Effector memory CD4-positive, alpha-beta T cell (primary cell): ENCODE measurements around the gene PPP1R10.
A peak's percentile ranks its signal among the peaks of the same experiment; 100 is the strongest.
"Not testable (repeated sequence)": the region's sequence is repeated elsewhere in the genome, so short reads cannot be mapped to it uniquely, and the experiment has no call there.

Experiments
- DNase-seq, 3 donors: peaks; one replicate each; pipeline ENCODE4 v3.0.0-alpha.2; 2020
- H3K27ac ChIP-seq: 2 replicates; pipeline ENCODE4 v1.7.0; 2013; ENCODE audit warnings: mild to moderate bottlenecking, low read length, moderate library complexity; ENCODE audit not compliant: insufficient read depth, poor library complexity, severe bottlenecking
- H3K27me3 ChIP-seq: replicated peaks from 2 replicates; pipeline ENCODE4 v1.7.0; 2013; ENCODE audit warnings: mild to moderate bottlenecking, low read length; ENCODE audit not compliant: insufficient read depth, control insufficient read depth, poor library complexity, severe bottlenecking
- H3K36me3 ChIP-seq: 2 replicates; pipeline ENCODE4 v1.7.0; 2013; ENCODE audit warnings: mild to moderate bottlenecking, low read length, moderate library complexity; ENCODE audit not compliant: control insufficient read depth, insufficient read depth
- H3K4me1 ChIP-seq: 2 replicates; pipeline ENCODE4 v1.7.0; 2013; ENCODE audit warnings: low read length, mild to moderate bottlenecking; ENCODE audit not compliant: control insufficient read depth, insufficient read depth, poor library complexity, severe bottlenecking
- H3K4me3 ChIP-seq: 2 replicates; pipeline ENCODE4 v1.7.0; 2013; ENCODE audit warnings: low read length, low read depth, mild to moderate bottlenecking; ENCODE audit not compliant: insufficient read depth, poor library complexity, severe bottlenecking
- H3K9me3 ChIP-seq: 2 replicates; pipeline ENCODE4 v1.7.0; 2013; ENCODE audit warnings: mild to moderate bottlenecking, low read length, moderate library complexity; ENCODE audit not compliant: control insufficient read depth
- total RNA-seq, 3 donors: gene quantifications; one replicate each; lab custom pipeline; 2026; lab: John Stamatoyannopoulos, UW

PPP1R10 gene
- total RNA-seq = 99.8 to 274 (median 252) reads per million in 3 donors

DNA sequence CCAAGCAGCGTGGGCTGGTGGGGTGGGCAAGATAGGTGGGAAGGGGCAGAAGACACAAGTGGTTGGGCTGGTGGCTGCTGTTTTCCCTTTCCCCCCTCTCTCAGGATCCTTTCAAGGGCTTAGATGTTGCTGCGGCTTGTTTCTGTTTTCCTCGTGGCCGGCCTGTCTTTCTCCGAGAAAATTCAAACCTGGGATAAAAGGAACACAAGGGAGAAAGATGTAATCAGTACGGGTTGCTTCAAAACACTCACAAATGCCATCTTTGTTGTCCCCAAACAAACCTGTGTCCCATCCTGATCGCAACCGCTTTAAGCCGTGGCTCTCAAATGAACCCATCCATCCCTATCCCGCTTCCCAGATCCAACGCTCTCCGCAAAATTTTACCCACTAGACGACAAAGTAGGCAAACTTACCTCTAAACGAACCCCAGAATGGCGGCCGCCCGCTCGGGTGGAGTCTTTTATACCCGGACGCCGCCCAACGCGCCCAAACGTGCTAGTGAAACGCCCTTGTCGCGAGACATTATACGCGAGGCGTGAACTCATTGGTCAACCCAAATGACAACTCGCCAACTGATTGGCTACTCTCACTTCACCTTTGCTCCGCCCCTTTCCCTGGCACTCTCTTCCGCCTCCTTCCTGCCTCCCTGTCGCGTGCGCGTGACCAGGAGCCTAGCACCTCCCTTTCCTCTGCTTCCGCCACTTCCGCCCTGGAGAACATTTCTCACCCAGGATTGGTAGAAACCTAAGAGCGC, at the start of gene PPP1R10:
PPP1R10 (minus strand) TSS at position 433 of the 754 bp plus-strand sequence. CDS start 7,299 bp downstream, outside the sequence.
- DNase-seq = peak; percentile 98 to 99 (median 99)
- H3K27ac ChIP-seq = peak within 1 kb of the TSS; percentile 97
- H3K9me3 ChIP-seq = no peaks in the 10 kb centered on the region
- H3K27me3 ChIP-seq = no peaks in the 10 kb centered on the region
- peak within 1 kb of the TSS; percentile 95 for H3K4me3 ChIP-seq
- peaks cover 10% of the 10 kb centered on the region for H3K4me1 ChIP-seq
- H3K36me3 ChIP-seq = peaks cover 26% of the 10 kb centered on the region

DNA sequence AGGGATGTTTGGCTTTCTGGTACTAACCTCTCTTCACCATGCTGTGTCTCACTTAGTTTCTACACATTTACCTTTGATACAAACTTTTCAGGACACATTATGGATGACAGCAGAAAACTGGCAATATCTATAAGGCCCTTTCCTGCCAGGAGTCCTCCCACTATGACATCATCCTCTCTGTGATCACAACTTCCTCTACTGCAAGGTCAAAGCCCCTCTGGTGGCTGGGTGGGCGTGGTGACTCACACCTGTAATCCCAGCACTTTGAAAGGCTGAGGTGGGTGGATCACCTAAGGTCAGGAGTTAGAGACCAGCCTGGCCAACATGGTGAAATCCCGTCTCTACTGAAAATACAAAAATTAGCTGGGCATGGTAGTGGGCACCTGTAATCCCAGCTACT, 49.3 kb upstream of the PPP1R10 start:
- H3K9me3 ChIP-seq, H3K4me3 ChIP-seq, H3K27ac ChIP-seq, DNase-seq, H3K4me1 ChIP-seq, H3K27me3 ChIP-seq: not testable (repeated sequence)
- peaks cover 62% of the 10 kb centered on the region for H3K36me3 ChIP-seq

- Histone ChIP-seq H3K27me3 (no peaks in the 10 kb centered on the region), H3K9me3 (no peaks in the 10 kb centered on the region), H3K4me1 (no peaks in the 10 kb centered on the region), H3K27ac (no peak overlapping the region), H3K4me3 (no peak overlapping the region), H3K36me3 (peaks cover 60% of the 10 kb centered on the region)
- DNase-seq = no peak
These were observed 48.1 kb upstream of the PPP1R10 start for GRCh38 chr6:30664994-30665767.

- DNase-seq, H3K27ac ChIP-seq, H3K9me3 ChIP-seq, H3K4me1 ChIP-seq, H3K27me3 ChIP-seq, H3K4me3 ChIP-seq: not testable (repeated sequence)
- peaks cover 78% of the 10 kb centered on the region for H3K36me3 ChIP-seq
These were observed 40.9 kb upstream of the PPP1R10 start for GRCh38 chr6:30657922-30658321.

DNA sequence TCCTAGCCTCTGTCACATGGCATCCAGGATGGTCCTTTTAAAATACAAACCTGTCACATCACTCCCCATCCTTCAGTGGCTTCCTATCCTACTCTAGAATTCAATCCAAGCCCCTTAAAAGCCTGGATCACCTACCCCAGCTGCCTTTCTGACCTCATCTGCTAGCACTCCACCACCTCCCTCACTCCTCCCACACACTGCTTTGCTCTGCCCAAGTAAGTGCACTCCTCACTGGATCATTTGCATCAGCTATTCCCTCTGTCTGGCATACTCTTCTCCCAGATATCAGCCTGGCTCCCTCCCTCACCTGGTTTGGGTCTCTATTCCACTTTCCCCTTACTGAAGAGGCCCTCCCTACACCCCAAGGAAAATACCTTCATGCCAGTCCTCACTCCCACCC, 40.4 kb upstream of the PPP1R10 start:
- Histone ChIP-seq H3K36me3 (peaks cover 78% of the 10 kb centered on the region), H3K4me1 (no peaks in the 10 kb centered on the region), H3K9me3 (no peaks in the 10 kb centered on the region), H3K4me3 (no peak overlapping the region), H3K27me3 (no peaks in the 10 kb centered on the region), H3K27ac (no peak overlapping the region)
- DNase-seq = no peak

- H3K27ac ChIP-seq = no peak overlapping the region
- peaks cover 78% of the 10 kb centered on the region for H3K36me3 ChIP-seq
- no peaks in the 10 kb centered on the region for H3K9me3 ChIP-seq
- DNase-seq = no peak
- H3K4me3 ChIP-seq = no peak overlapping the region
- H3K27me3 ChIP-seq = no peaks in the 10 kb centered on the region
- H3K4me1 ChIP-seq = no peaks in the 10 kb centered on the region
These were observed 39.5 kb upstream of the PPP1R10 start for GRCh38 chr6:30656513-30656912.

- no peak overlapping the region for H3K4me3 ChIP-seq
- no peak for DNase-seq
- H3K4me1 ChIP-seq = no peaks in the 10 kb centered on the region
- H3K36me3 ChIP-seq = peaks cover 84% of the 10 kb centered on the region
- no peaks in the 10 kb centered on the region for H3K27me3 ChIP-seq
- H3K9me3 ChIP-seq = no peaks in the 10 kb centered on the region
- no peak overlapping the region for H3K27ac ChIP-seq
These were observed 38.7 kb upstream of the PPP1R10 start for GRCh38 chr6:30655743-30656094.

DNA sequence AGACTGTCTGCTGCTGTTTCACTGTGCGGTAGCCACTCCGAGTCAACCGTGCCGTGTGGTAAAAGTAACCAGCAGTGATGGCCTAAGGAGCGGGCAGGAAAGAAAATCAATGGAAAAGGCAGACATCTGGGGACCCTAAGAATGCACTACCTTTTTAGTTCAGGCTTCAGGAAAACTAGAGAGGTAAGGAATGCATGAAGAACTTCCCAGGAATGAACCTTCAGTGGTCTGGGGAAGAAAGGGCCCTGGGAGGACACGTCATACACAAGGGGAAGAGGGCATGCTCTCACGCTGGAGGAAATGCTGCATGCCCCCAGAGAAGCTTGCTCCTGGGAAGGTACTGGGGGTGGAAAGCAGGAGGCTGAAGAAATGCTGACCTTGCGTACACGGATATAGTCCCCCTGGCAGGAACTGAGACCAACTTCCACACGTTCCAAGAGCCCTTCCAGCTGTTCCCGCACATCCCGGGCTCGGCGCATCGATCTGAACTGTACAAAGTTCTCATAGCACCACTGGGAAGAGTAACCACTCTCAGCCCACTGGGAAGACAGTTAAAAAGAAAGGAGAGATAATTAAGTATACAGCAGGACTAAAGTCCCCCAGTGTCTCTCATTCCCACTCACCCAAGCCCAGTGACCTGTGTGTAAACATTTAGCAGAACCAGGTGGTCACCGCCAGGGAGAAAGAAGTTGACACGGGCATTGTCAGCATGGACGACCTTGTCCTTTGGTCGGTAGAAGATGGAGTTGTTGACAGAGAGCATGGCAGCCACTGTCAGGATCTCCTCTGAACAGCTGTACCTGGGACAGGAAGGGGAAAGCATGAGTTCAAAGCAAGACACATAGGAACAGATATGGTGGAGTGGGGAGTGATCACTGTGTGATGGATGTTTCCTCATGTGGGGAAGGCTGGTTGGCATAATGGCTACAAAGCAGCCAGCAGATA, 38.0 kb upstream of the PPP1R10 start:
- Histone ChIP-seq H3K4me1 (no peaks in the 10 kb centered on the region), H3K4me3 (no peak overlapping the region), H3K36me3 (peaks cover 80% of the 10 kb centered on the region), H3K9me3 (no peaks in the 10 kb centered on the region), H3K27me3 (no peaks in the 10 kb centered on the region), H3K27ac (no peak overlapping the region)
- no peak for DNase-seq

- no peak for DNase-seq
- peaks cover 54% of the 10 kb centered on the region for H3K36me3 ChIP-seq
- H3K9me3 ChIP-seq = no peaks in the 10 kb centered on the region
- no peaks in the 10 kb centered on the region for H3K27me3 ChIP-seq
- H3K4me3 ChIP-seq = no peak overlapping the region
- H3K27ac ChIP-seq = no peak overlapping the region
- H3K4me1 ChIP-seq = peaks cover 12% of the 10 kb centered on the region
These were observed 34.1 kb upstream of the PPP1R10 start for GRCh38 chr6:30651143-30651542.
